ENCODE measurements around the gene GXYLT1.

- TF ChIP-seq POLR2AphosphoS5 (IDR thresholded peaks at IDR 0.05; ENCODE audit: borderline replicate concordance, low read depth, low read length) (no peak), EZH2 (IDR thresholded peaks at IDR 0.05) (no peak), FOXP2 (optimal IDR thresholded peaks at IDR 0.05; ENCODE audit: control extremely low read depth, extremely low read length, insufficient read depth) (no peak)
Observed at GRCh38 chr12:42167711-42168110, 23.0 kb upstream of the GXYLT1 start.
